GM19238 (cell line): ENCODE data around the gene SPDEF.

ENCODE experiments used
- DNase-seq: peaks from one replicate; pipeline ENCODE4 v3.0.0; 2011; ENCODE audit warnings: low spot score; ENCODE audit not compliant: insufficient read length

SPDEF gene

DNA sequence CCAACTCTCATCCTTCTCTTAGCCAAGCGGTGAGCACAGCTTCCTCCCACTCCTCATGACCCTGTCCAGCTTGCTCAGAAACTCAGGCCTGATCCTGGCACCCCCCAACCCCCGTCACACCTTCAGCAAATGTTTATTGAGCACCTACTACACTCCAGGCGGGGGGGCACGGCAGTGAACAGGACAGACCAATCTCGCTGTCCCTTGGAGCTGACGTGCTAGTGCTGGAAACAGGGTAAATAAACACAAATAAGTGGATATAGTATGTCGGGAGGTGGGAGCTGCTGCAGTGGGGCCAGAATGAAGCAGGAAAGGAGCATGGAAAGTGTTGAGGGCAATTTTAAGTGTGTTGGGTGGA, 7.4 kb upstream of the SPDEF start:
- DNase-seq, result no peak

- no peak for DNase-seq
Measured at GRCh38 chr6:34562861-34563512, 6.9 kb upstream of the SPDEF start.

GRCh38 chr6:34562350-34562749, 6.2 kb upstream of the SPDEF start:
- DNase-seq, result no peak

DNA sequence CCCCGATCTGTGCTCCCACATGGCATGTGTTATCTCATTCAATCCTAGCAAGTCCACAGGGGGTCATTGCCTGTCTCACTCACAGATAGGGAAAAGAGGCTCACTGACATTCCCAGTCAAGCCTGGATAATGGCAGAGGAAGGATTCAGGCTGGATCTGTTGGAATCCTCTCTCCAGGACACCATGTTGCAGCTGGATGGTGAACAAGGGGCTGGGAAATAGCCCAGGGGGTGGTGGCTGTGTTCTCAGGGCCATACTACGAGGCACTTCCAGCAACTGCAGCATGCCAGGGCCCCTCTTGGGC, 5.0 kb upstream of the SPDEF start:
- no peak for DNase-seq

DNA sequence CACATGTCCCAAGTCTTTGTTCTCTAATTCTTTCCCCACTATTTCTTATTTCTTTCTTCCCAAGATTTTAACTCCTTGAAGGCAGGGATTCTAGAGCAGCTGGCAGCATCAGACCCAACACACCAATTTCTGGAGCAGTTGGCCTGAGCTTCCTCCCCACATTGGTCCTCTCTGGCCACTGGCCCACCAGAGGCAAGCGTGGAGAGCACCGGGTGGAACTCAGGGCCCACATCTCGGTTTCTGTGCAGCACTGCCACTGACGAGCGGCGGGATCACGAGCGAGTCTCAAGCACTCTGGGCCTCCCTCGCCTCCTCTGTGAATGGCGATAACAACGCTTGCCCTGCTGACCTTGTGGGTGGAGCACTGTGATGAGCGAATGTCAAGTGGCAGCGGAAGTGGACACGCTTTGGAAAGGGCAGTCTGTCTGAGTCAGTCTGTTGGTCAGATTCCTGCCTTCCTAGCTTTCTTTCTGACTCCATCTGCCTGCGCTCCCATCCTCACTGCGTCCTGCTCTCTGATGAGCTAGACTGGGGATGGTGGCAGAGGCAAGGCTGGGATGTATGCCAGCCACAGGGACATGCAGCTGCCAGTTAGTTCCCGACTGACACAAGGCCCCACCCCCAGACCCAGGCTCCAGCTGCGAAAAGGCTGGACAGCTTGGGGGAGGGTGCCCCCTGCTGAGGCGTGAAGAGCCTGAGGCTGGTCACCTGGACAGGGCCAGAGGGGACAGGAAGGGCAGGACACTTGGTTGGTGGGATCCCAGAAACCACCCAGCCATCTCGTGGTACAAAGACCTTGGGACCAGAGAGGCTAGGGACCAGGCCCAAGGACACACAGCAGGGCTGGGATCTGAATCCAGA, 4.5 kb upstream of the SPDEF start:
- no peak for DNase-seq

GRCh38 chr6:34559651-34560365, 3.7 kb upstream of the SPDEF start:
- no peak for DNase-seq

DNA sequence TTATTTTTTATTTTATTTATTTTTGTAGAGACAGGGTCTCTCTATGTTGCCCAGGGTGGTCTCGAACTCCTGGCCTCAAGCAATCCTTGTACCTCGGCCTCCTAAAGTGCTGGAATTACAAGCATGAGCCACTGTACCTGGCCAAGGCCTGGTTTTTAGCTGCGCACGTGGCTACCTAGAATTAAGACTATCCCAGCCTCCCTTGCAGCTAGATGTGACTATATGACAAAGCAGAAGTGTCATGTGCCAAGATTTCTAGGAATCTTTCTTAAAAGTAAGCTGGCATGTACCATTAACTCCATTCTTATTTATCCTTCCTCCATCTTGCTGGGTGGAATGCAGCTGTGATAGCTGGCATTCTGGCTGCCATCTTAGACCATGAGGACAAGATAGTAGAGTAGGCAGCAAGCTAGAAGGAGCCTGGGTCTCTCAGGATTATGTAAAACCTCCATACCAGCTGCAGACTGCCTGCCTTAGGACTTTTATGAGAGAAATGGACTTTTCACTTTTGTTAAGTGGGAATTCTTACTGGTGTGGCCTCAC, 2.1 kb upstream of the SPDEF start:
- no peak for DNase-seq

- no peak for DNase-seq
Measured at GRCh38 chr6:34557228-34557627, 1.1 kb upstream of the SPDEF start.

DNA sequence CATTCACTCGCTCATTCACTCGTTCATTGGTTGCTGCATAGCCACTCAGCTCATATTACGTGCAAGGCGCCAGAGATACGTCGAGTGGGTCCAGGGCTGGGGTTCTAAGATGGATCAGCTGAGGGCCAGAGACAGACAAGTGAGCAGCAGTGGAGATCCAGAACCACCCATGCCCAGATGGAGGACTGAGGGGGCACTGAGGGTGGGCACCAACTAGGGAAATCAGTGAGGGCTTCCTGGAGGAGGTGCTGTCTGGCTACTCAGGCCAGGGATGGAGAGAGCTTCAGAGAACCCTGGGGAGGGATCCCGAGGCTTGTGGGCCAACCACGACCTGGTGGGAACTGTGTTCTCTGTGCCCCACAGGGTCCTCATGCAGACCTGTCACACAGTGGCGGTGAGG, 364 bp upstream of the SPDEF start:
- no peak for DNase-seq

- no peak for DNase-seq
Measured at GRCh38 chr6:34555328-34555727, 801 bp downstream of the SPDEF start.

GRCh38 chr6:34555007-34555322, 1.2 kb downstream of the SPDEF start:
- no peak for DNase-seq

- DNase-seq, result no peak
Measured at GRCh38 chr6:34554291-34555006, 1.7 kb downstream of the SPDEF start.

DNA sequence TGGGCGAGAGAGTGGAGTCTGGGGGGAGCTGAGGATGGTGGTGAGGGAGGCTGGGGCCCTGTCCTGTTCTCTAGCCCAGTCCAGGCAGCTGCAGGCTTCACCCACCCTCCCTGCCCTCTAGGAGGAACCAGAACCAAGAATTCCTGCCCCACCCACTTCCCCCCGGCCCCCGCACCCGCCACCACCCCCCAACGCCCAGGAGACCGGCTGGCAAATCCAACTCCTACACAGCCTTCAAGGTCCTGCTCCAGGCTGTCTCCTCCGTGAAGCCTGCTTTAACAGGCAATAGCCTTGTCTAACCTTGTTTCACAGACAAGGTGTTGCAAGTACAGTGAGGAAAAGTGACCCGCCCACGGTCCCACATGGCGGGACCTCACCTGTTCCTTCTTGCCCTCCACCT, 2.4 kb downstream of the SPDEF start:
- DNase-seq, result no peak

DNA sequence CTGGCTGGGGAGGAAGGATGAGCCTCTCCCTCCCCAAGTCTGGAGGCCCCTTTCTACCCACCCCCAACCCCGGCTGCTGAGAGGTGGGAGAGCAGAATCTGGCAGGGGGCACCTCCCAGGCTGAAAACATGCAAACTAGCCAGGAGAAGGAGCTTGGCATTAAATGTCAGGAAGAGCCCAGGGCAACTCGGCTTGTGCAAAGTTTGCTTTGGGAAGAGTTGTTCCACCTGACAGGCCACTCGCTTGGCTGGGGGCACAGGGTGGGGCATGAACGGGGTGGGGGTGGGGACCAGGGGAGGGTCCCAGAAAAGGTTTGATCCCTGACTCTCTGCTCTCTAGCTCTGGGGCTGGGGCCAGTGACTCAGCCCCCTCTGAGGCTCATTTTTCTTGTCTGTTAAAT, 3.0 kb downstream of the SPDEF start:
- DNase-seq, result no peak

DNA sequence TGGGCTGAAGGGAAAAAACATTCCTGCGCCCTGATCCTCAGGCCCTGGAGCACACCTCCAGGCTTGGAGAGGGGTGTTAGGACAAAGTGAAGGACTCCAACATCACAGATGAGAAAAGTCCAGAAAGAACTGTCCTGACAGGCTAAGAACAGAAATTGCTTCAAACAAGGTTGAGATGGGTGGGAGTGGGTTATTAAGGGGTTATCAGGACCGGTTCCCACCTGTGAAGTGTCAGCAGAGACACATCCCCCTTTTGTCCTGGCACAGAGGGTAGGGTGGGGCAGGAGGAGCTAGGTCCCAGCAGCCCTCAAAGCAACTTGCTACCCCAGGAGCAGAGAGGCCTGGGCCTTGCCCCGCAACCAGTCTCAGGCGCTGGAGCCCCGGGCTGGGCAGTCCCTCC, 3.5 kb downstream of the SPDEF start:
- DNase-seq, result no peak

- DNase-seq, result no peak
Measured at GRCh38 chr6:34551720-34552119, 4.4 kb downstream of the SPDEF start.

DNA sequence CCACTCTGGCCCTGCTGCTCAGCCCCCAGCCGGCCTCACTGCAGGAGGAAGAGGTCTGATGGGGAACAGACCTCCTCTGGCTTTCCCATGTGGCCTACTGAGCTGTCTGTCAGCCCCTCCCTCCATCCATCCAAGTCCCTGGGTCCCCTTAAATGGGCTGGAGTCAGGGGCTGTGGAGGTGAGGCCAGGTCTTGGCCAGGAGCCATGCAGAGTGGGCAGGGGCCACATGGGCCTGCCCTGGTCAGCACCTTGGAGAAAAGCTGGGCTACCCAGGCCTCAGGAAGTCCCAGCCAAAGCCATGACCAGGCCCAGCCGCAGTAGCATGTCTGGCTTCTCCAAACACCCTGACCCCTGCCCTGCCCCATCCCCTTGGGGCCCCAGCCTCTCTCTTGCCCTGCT, 6.3 kb downstream of the SPDEF start:
- no peak for DNase-seq

DNA sequence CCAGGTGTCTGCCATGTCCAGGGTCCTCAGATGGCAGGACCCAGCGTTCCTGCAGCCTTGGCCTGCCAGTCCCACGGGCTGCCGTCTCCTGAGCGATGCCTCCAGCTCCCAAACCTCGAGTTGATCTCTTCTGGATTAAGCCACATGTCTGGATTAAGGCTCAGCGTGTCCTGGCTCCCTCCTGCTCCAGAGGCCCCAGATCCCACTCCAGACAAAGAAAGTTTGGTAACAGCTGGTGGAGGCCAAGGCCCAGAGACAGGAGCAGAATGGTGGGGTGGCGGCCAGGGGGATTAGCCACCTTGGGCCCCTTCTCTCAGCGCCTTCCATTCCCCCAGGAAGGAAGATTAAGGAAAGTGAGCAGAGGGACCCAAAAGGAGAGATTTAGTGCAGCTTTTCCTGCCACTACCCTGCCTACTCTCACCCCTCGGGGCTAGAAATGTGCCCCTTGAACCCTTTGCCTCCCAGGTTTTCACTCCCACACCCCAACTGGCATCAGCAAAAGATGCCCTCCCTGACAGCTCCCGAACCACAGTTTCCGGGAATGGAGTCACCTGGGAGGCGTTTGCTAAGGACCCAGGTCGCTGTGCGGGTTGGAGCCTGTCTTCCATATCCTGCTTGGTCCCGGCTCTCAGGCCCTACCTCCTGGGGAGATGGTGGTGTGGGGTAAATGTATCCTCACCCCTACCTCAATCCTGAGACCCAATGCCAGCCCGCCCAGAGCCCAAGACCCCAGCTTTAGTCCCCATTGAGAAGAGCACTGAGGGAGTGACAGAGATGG, 6.9 kb downstream of the SPDEF start:
- DNase-seq, result no peak

- no peak for DNase-seq
Measured at GRCh38 chr6:34547701-34548644, 8.2 kb downstream of the SPDEF start.
